Neural progenitor cell (in vitro differentiated cells): Measurements from ENCODE around the gene MICA. TPM values are rescaled to one million over a fixed set of nuclear protein-coding genes. Genes with fewer than 3 reads are reported as not detected.

Experiments used
- DNase-seq: peaks from one replicate; pipeline ENCODE4 v3.0.0-alpha.2; 2016; ENCODE audit warnings: low spot score
- H2AFZ ChIP-seq: fragments of 200-600 bp; sonication (generic); replicated peaks from 2 replicates; pipeline ENCODE4 v1.6.1; 2016; ENCODE audit warnings: antibody characterized with exemption
- H3F3A ChIP-seq: fragments of 200-600 bp; sonication (generic); 2 replicates; pipeline ENCODE4 v1.6.1; 2016; ENCODE audit warnings: antibody characterized with exemption, low read depth
- H3K27ac ChIP-seq: fragments of 200-600 bp; sonication (generic); 2 replicates; pipeline ENCODE4 v1.5.1; 2016; ENCODE audit warnings: mild to moderate bottlenecking
- H3K27me3 ChIP-seq: fragments of 200-600 bp; sonication (generic); 2 replicates; pipeline ENCODE4 v1.6.1; 2016; ENCODE audit warnings: mild to moderate bottlenecking, moderate library complexity
- H3K36me3 ChIP-seq: fragments of 200-600 bp; sonication (generic); 2 replicates; pipeline ENCODE4 v1.5.1; 2016
- H3K4me1 ChIP-seq: fragments of 200-600 bp; sonication (generic); 2 replicates; pipeline ENCODE4 v1.6.1; 2016; ENCODE audit warnings: mixed run types
- H3K4me2 ChIP-seq: fragments of 200-600 bp; sonication (generic); 2 replicates; pipeline ENCODE4 v1.6.1; 2016
- H3K4me3 ChIP-seq: fragments of 200-600 bp; sonication (generic); 2 replicates; pipeline ENCODE4 v1.5.1; 2016
- H3K79me2 ChIP-seq: fragments of 200-600 bp; sonication (generic); 2 replicates; pipeline ENCODE4 v1.6.1; 2016; ENCODE audit warnings: low read depth
- H3K9ac ChIP-seq: fragments of 200-600 bp; sonication (generic); 2 replicates; pipeline ENCODE4 v1.6.1; 2016
- H3K9me3 ChIP-seq: fragments of 200-600 bp; sonication (generic); 2 replicates; pipeline ENCODE4 v1.5.1; 2016; ENCODE audit warnings: low read depth
- H4K20me1 ChIP-seq: fragments of 200-600 bp; sonication (generic); 2 replicates; pipeline ENCODE4 v1.6.1; 2016; ENCODE audit warnings: low read depth
- H3K27ac Mint-ChIP-seq: 3 replicates; pipeline ENCODE4 v1.8.0; 2021; ENCODE audit warnings: mixed read lengths
- H3K27me3 Mint-ChIP-seq: 2 replicates; pipeline ENCODE4 v1.8.0; 2022; ENCODE audit warnings: low read depth, mild to moderate bottlenecking, inconsistent platforms, moderate library complexity, mixed read lengths; ENCODE audit not compliant: insufficient read depth
- H3K36me3 Mint-ChIP-seq: 3 replicates; pipeline ENCODE4 v1.8.0; 2021; ENCODE audit warnings: mixed read lengths
- H3K4me1 Mint-ChIP-seq: 3 replicates; pipeline ENCODE4 v1.8.0; 2021; ENCODE audit warnings: mixed read lengths
- H3K4me3 Mint-ChIP-seq: 3 replicates; pipeline ENCODE4 v1.8.0; 2021; ENCODE audit warnings: mild to moderate bottlenecking, moderate library complexity, mixed read lengths
- H3K9me3 Mint-ChIP-seq: 3 replicates; pipeline ENCODE4 v1.8.0; 2020; ENCODE audit warnings: mixed read lengths
- CTCF ChIP-seq: fragments of 200-600 bp; sonication (generic); IDR thresholded peaks from 2 replicates; pipeline ENCODE4 v1.5.1; 2017; ENCODE audit warnings: antibody characterized with exemption, mild to moderate bottlenecking
- EZH2 ChIP-seq: fragments of 200-600 bp; sonication (generic); IDR thresholded peaks from 2 replicates; pipeline ENCODE4 v1.6.1; 2017; ENCODE audit warnings: antibody characterized with exemption, mild to moderate bottlenecking, moderate library complexity
- EZH2phosphoT487 ChIP-seq: fragments of 200-600 bp; sonication (generic); IDR thresholded peaks from 2 replicates; pipeline ENCODE4 v1.6.1; 2017; ENCODE audit warnings: antibody characterized with exemption
- total RNA-seq: library from RNA; depleted of rRNA; stranded (reverse); fragments of >200 nt; gene quantifications from 2 replicates; pipeline ENCODE4 v1.2.3, GENCODE V29; 2015; ENCODE audit warnings: low replicate concordance

The MICA gene
- total RNA-seq, 1 donor from 2014 or later = 15.0 TPM

GRCh38 chr6:31397901-31398525, 5.4 kb upstream of the MICA start:
- no peak for DNase-seq
- Mint-ChIP-seq H3K27me3 (peaks cover 31% of the 10 kb centered on the region), H3K27ac (no peak overlapping the region), H3K4me3 (no peak overlapping the region), H3K4me1 (peaks cover 23% of the 10 kb centered on the region), H3K36me3 (peaks cover 3% of the 10 kb centered on the region), H3K9me3 (peaks cover 8% of the 10 kb centered on the region)
- H3K9ac ChIP-seq = no peak overlapping the region
- peaks cover 48% of the 10 kb centered on the region for H3F3A ChIP-seq
- no peak overlapping the region for H3K27ac ChIP-seq
- H2AFZ ChIP-seq = no peak overlapping the region
- no peaks in the 10 kb centered on the region for H3K79me2 ChIP-seq
- no peak overlapping the region for H3K4me3 ChIP-seq
- no peaks in the 10 kb centered on the region for H3K9me3 ChIP-seq
- H3K36me3 ChIP-seq = no peaks in the 10 kb centered on the region
- H3K4me1 ChIP-seq = peaks cover 18% of the 10 kb centered on the region
- H3K27me3 ChIP-seq = peaks cover 34% of the 10 kb centered on the region
- H4K20me1 ChIP-seq = no peaks in the 10 kb centered on the region
- TF ChIP-seq CTCF = no peak
- no peak overlapping the region for H3K4me2 ChIP-seq

GRCh38 chr6:31399589-31400466, 3.6 kb upstream of the MICA start:
- Mint-ChIP-seq H3K4me1 (peaks cover 20% of the 10 kb centered on the region), H3K9me3 (peaks cover 8% of the 10 kb centered on the region)
- H3K27ac ChIP-seq = no peak overlapping the region

GRCh38 chr6:31400467-31401289, 2.7 kb upstream of the MICA start:
- Mint-ChIP-seq H3K36me3 (peaks cover 3% of the 10 kb centered on the region), H3K4me3 (peak overlapping the region; percentile 72), H3K27me3 (peaks cover 34% of the 10 kb centered on the region), H3K9me3 (peaks cover 8% of the 10 kb centered on the region), H3K4me1 (peaks cover 24% of the 10 kb centered on the region), H3K27ac (no peak overlapping the region)
- H3K9me3 ChIP-seq = no peaks in the 10 kb centered on the region
- H3K4me3 ChIP-seq = peak overlapping the region; percentile 55
- H3K27me3 ChIP-seq = peaks cover 34% of the 10 kb centered on the region
- H3F3A ChIP-seq = peaks cover 49% of the 10 kb centered on the region
- peaks cover 10% of the 10 kb centered on the region for H3K4me1 ChIP-seq
- DNase-seq = peak; percentile 59
- H3K79me2 ChIP-seq = peaks cover 15% of the 10 kb centered on the region
- no peak overlapping the region for H3K9ac ChIP-seq
- no peaks in the 10 kb centered on the region for H3K36me3 ChIP-seq
- peak overlapping the region; percentile 78 for H3K4me2 ChIP-seq
- peaks cover 12% of the 10 kb centered on the region for H4K20me1 ChIP-seq
- no peak overlapping the region for H3K27ac ChIP-seq
- TF ChIP-seq EZH2 = peak; percentile 54
- no peak for TF ChIP-seq CTCF
- H2AFZ ChIP-seq = peak overlapping the region; percentile 81

More at GRCh38 chr6:31399589-31400466, 3.6 kb upstream of the MICA start:
- Histone ChIP-seq H4K20me1 (peaks cover 8% of the 10 kb centered on the region), H3K4me1 (peaks cover 7% of the 10 kb centered on the region), H3K27me3 (peaks cover 34% of the 10 kb centered on the region), H3K79me2 (peaks cover 8% of the 10 kb centered on the region), H2AFZ (peak overlapping the region; percentile 81), H3K4me3 (peak overlapping the region; percentile 55), H3F3A (peaks cover 49% of the 10 kb centered on the region), H3K9ac (no peak overlapping the region), H3K9me3 (no peaks in the 10 kb centered on the region), H3K4me2 (peak overlapping the region; percentile 78), H3K36me3 (no peaks in the 10 kb centered on the region)
- H3K27ac Mint-ChIP-seq = peak overlapping the region; percentile 57
- peak; percentile 78 for DNase-seq
- H3K4me3 Mint-ChIP-seq = peak overlapping the region; percentile 72
- H3K27me3 Mint-ChIP-seq = peaks cover 34% of the 10 kb centered on the region
- TF ChIP-seq CTCF (peak; percentile 90), EZH2 (peak; percentile 76), EZH2phosphoT487 (peak; percentile 44)
- H3K36me3 Mint-ChIP-seq = peaks cover 3% of the 10 kb centered on the region
